Lung microvascular endothelial cell (primary cell): ENCODE results near the gene LRRC75A. TPM values are rescaled to one million over a fixed set of nuclear protein-coding genes. Genes with fewer than 3 reads are reported as not detected.

Source experiments
- DNase-seq, 2 donors: peaks; one replicate each; pipeline versions ENCODE4 v3.0.0 to v3.0.0-alpha.2; 2010; ENCODE audit warnings: low read depth in 2 of 2
- total RNA-seq: library from RNA; depleted of rRNA; stranded (reverse); fragments of >200 nt; gene quantifications from 2 replicates; pipeline ENCODE4 v1.2.1, GENCODE V29; 2014

Gene LRRC75A
- total RNA-seq, 1 donor from 2014 or later: 0.99 TPM

DNA sequence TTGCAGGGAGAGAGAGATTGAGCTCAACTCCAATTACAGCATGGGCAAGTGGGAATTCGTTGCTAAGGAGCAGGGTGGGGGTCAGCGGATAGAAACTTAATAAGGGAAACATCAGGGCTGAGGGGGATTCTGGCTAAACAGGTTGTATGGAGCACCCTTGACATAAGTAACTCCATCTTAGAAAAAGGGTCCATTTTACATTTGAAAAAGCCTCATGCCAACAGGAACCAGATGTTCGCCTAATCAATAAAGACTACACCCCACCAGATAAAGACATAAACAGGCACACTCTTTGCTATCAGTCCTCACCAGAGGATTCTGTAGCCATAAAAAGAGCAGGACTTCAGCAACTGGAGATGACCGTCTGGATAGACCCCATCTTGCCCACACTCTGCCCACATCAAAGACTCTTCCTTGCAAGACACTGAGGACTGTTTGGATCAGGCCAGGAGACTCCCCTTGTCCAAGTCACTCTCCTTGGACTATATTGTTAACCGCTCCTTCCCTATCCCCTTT is 1.6 kb upstream of the LRRC75A start:
- no peak for DNase-seq

DNA sequence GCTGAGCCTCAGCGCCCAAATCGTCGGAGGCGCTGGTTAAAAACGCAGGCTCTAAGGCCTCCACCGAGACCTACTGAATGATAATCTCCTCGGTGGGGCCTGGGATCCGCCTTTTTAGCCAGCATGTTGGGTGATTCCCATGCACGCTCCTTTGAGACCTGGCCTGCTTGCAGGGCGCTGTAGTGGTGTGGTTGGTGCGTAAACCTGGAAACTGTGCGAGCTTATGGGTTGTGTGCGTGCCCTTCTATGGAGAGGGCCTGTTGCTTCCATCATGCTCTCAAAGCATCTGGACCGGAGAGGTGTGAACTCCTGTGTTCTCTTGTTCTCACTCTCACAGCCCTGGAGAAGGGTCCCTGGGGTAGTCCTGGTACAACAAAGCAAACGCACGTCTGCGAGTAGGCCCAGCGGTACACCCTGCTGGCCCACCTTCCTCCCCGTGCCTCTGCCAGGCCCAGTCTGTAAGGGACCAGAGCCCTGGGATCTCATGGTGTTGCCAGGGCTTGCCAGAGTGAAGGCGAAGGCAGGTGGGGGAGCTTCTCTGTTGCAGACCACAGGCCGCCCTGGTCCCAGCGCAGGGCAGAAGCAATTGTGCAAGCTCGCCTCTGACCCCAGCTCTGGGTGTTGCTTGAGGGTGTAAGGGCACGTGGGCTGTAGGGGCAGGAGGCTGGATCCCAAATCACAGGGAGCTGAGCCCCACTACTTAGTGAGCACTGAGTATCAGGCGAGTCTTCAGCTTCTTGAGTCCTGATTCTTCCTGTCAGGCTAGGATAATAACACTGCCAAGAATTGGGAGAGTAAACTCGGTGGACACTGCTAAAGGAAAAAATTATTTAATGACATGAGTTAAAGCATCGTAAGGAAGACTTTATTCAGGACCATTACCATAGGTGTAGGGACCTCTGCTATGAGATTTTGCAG is 879 bp upstream of the LRRC75A start:
- DNase-seq: no peak

GRCh38 chr17:16491131-16491702 is 776 bp downstream of the LRRC75A start:
- no peak for DNase-seq

GRCh38 chr17:16489431-16489830 is 2.6 kb downstream of the LRRC75A start:
- DNase-seq: no peak

DNA sequence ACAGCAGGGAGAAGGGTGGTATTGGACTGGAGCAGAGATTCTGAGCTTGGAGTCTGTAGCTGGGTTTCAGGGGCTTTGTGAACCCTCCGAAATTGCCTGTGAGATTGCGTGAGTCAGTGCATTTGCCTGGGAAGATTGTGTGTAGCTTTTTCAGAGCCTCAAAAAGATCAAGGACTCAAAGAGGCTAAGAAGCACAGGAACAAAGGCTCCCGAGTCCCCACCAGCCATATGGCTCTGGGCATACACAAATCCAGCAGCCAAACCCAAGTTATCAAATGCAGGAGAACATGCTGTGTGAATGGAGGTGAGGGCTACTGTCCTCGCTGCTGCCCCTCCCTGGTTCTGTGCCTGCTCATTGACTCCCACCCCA is 3.0 kb downstream of the LRRC75A start:
- DNase-seq: no peak

DNA sequence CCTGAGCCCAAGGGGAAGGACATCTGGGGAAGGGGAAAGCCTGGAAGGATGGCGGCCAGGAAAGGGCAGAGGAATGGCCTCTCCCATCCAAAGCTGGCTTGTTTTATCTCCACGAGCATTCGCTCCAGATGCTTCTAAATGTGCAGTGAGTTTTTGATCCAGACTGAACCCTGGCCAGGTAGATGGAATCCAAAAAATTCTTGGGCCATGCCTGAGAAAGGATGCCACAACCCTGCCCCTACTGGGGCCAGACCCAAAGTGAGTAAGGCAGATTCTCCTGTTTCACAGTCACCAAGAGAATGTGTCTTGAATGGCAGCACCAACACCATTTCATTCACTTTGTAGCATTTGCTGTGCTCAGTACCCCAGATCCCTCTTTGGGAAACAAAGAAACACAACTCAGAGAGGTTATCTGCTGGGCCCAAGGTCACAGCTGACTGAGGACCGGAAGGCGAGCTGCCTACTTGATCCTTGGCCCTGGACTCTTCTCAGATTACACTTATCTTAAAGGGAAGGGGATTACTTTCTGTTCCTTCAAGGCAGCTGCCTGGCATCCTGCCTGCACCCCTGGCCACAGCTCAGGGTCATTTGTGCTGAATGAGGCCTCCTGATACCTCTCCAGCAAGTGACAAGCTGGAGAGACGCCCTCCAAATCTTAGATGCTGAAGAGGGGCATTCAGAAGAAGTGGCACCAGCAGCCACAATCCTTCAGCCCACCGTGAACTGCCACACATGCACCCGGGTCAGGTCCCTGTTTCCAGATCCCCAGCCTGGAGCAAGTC is 3.6 kb downstream of the LRRC75A start:
- no peak for DNase-seq

DNA sequence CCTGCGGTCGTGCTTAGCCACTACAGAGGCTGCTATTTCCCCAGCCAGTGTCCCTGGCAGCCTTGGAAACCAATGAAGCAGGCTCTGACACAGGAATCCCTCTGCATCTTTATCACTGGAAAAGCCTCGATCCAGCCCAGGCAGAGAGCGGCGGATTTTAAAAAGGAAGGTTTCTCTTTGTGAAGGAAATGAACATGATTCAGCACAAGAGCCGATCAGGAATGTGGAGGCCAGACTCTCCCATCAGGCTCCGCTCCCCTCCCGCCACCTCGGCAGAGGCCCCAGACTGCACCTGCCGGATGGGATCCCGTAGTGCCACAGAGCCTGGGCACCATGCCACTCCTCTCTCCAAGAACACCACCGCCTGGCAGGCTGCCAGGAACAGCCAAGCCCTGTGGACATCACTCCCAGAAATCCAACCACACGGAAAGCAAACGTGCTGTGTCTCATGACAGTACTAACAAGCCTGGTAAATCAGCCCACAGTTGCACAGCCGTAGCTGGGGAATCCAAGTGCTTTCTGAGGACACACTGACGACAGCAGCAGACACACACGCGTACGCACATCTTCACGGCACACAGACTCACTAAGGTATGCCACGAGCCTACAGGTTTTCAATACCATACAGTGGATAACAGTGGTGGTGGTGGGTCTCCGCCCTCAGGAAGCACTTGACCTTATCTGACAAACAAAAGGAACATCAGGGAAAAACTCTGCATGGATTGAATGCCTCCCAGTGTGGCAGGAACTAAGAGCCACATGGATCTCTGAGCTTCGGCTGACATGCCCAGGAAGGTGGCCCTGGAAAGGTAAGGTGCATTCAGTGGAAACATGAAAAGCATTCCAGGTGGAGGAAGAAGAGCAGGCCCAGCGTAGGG is 5.4 kb downstream of the LRRC75A start:
- peak; percentile 74 to 75 for DNase-seq

DNA sequence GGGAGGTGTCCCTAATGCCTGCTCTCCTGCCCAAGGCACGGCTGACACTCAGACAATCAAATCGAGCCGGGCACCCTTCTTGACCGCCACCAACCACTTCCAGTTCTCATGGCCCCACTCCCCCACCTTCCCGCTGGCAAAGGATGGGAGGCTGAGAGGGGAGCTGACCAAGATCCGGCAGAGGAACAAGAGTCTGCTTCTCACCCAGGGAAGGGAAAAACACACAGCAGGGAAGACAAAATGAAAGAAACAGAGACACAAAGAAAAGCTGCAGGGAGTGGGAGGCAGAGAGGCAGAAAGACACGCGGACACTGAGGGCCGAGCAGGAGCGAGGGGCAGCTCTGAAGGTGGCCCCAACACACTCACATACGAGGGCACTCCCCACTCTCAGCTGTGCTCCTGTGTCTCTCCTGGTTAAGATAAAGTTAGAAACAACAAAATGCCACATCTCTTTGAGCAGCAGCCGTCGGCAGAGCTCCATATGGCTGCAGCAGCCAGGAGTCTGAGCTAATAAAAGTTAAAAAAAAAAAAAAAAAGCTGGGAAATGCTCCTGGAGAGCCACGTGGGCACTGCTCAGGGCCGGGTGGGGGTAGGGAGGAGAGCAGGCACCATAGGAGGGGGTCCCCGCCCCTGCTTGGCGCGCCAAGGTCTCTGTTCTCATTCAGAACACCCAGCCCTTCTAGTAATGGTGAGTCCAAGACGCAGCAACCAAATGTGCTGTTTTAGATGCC is 7.4 kb downstream of the LRRC75A start:
- DNase-seq: no peak

DNA sequence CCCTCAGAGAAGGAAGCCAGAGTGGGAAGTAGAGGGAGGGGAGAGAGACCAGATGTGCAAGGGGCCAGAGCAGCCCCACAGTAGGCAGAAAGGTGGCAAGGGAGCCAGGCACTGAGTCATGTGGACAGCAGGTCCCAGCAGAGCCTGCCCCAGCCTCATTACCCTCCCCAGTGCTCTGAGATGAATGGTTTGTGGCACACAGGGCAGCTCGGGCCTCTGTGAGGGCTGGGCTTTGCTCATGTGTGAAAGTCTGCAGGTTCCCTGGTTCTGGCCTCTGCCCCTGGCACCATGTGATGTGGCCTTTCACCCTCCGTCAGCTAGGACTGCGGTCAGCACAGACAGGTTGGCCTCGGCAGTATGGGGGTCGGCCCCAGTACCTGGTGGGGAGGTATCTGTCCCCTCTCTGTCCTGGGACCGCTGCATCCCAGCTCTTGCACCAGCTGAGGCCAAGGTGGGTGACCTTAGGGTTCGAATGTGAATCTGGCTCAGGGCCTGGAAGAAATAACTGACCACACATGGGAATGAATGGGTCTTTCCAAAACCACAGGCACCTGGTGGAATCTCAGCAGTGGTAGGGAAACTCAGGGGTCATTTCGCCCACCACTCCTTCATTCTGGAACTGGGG is 8.9 kb downstream of the LRRC75A start:
- DNase-seq: no peak

DNA sequence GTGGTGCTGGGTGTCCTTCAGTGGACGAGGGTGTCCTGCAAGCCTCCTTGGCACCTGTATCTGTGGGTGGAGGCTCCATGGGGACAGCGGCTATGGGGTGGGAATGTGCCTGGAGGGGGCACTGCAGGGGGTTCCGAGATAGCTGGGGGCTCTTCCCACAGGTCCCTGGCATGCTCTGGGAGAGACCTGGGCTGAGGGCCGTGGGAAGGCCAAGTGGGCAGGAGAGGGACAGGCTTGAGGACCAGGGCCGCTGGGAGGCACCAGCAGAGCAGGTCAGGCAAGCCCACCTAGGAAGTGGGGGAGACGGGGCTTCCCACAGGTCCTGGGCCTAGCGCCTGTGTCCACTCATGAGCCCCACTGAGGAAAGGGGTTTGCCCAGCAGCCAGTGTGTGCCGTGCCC is 9.7 kb downstream of the LRRC75A start:
- no peak for DNase-seq

GRCh38 chr17:16480995-16481394 is 11.0 kb downstream of the LRRC75A start:
- DNase-seq: no peak

GRCh38 chr17:16479264-16479663 is 12.7 kb downstream of the LRRC75A start:
- no peak for DNase-seq

DNA sequence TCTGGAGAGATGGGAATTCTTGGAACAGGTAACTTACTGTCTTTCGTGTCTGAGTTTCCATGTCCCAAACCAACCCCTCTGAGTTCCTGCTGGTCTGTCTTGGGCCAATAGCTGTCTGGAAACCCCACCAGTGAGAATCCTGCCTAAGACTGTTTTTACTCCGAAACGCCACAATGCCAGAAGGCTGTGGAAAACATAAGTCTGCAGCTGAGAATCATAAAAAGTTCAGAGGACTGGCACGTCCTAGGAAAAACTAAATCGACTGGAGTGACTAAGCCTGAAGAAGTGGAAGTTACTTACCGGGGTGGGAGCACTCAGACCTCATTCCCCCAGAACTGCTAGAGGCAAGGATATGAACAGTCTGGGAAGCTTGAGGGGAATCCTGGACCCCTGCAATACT is 13.3 kb downstream of the LRRC75A start:
- no peak for DNase-seq

DNA sequence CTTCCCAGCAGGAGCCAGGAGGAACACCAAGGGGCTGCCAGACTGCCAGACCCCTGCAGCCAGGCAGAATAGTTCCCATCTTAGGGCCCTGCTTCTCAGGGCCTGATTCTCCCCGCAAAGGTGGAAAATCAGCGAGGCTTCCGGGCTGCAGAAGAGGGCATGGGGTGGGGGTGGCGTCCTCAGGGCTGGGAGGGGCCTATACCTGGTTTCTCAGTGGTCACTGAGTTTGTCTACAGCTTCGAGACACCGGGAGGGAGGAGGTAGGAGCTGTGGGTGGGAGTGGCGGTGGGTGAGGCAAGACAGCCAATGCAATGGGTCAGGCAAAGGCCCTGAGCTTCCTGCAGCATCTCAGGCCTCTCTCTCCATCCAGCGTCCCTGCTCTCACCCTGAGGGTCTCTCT is 14.3 kb downstream of the LRRC75A start:
- no peak for DNase-seq

- peak; percentile 69 to 89 for DNase-seq
Measured at GRCh38 chr17:16477255-16477654, 14.7 kb downstream of the LRRC75A start.

GRCh38 chr17:16475179-16475704 is 16.8 kb downstream of the LRRC75A start:
- no peak for DNase-seq

GRCh38 chr17:16474012-16474725 is 17.8 kb downstream of the LRRC75A start:
- DNase-seq: no peak

GRCh38 chr17:16473044-16474011 is 18.7 kb downstream of the LRRC75A start:
- no peak for DNase-seq
